Loucy (cell line): Measurements from ENCODE around the gene NPAS1.

Experiments
- H2AFZ ChIP-seq: fragments of 200-600 bp; sonication (generic); 2 replicates; pipeline ENCODE4 v1.6.0; 2016; ENCODE audit warnings: antibody characterized with exemption, mild to moderate bottlenecking, low read length, moderate library complexity
- H3F3A ChIP-seq: fragments of 200-600 bp; 2 replicates; pipeline ENCODE4 v1.6.0; 2016; ENCODE audit warnings: antibody characterized with exemption, low read depth, mild to moderate bottlenecking
- H3K27me3 ChIP-seq: fragments of 200-600 bp; sonication (generic); 2 replicates; pipeline ENCODE4 v1.6.1; 2014; ENCODE audit warnings: low read length, mild to moderate bottlenecking; ENCODE audit not compliant: insufficient read depth, poor library complexity, severe bottlenecking
- H3K36me3 ChIP-seq: fragments of 200-600 bp; sonication (generic); 2 replicates; pipeline ENCODE4 v1.6.1; 2016; ENCODE audit warnings: low read length; ENCODE audit not compliant: insufficient read depth
- H3K4me1 ChIP-seq: fragments of 200-600 bp; sonication (generic); 2 replicates; pipeline ENCODE4 v1.5.1; 2014; ENCODE audit warnings: low read length, mild to moderate bottlenecking; ENCODE audit not compliant: insufficient read depth, poor library complexity, severe bottlenecking
- H3K4me2 ChIP-seq: fragments of 200-600 bp; sonication (generic); 2 replicates; pipeline ENCODE4 v1.6.0; 2014; ENCODE audit warnings: antibody characterized with exemption, low read length, low read depth, mild to moderate bottlenecking; ENCODE audit not compliant: poor library complexity, severe bottlenecking
- H3K4me3 ChIP-seq: fragments of 200-600 bp; sonication (generic); 2 replicates; pipeline ENCODE4 v1.5.1; 2014; ENCODE audit warnings: low read length, mild to moderate bottlenecking, mixed read lengths; ENCODE audit not compliant: poor library complexity, severe bottlenecking
- H3K79me2 ChIP-seq: fragments of 200-600 bp; sonication (generic); 2 replicates; pipeline ENCODE4 v1.6.1; 2014; ENCODE audit warnings: low read length; ENCODE audit not compliant: insufficient read depth
- H3K9ac ChIP-seq: fragments of 200-600 bp; sonication (generic); 2 replicates; pipeline ENCODE4 v1.6.0; 2014; ENCODE audit warnings: mild to moderate bottlenecking, low read depth, low read length, moderate library complexity; ENCODE audit not compliant: poor library complexity, severe bottlenecking
- H3K9me2 ChIP-seq: fragments of 200-600 bp; sonication (generic); replicated peaks from 2 replicates; pipeline ENCODE4 v1.6.1; 2016; ENCODE audit warnings: low read depth, low read length, mixed read lengths
- H3K9me3 ChIP-seq: fragments of 200-600 bp; sonication (generic); 2 replicates; pipeline ENCODE4 v1.6.1; 2014; ENCODE audit warnings: mild to moderate bottlenecking, antibody characterized with exemption, low read length, low read depth; ENCODE audit not compliant: insufficient read depth
- H4K20me1 ChIP-seq: fragments of 200-600 bp; sonication (generic); 2 replicates; pipeline ENCODE4 v1.6.0; 2014; ENCODE audit warnings: antibody characterized with exemption, low read length, mild to moderate bottlenecking; ENCODE audit not compliant: insufficient read depth, poor library complexity, severe bottlenecking
- CTCF ChIP-seq: fragments of 200-600 bp; sonication (generic); conservative IDR thresholded peaks from 2 replicates; pipeline ENCODE4 v1.5.1; 2014; ENCODE audit warnings: mild to moderate bottlenecking, antibody characterized with exemption, low read length
- EZH2phosphoT487 ChIP-seq: fragments of 200-600 bp; IDR thresholded peaks from 2 replicates; pipeline ENCODE4 v1.6.1; 2018; ENCODE audit warnings: antibody characterized with exemption, mild to moderate bottlenecking, moderate library complexity, borderline replicate concordance

The NPAS1 gene

GRCh38 chr19:47056411-47056810 is 36.8 kb downstream of the NPAS1 start:
- Histone ChIP-seq H3K9ac (no peak overlapping the region), H3K4me1 (no peaks in the 10 kb centered on the region), H2AFZ (no peak overlapping the region), H3K9me3 (no peaks in the 10 kb centered on the region), H3K36me3 (no peaks in the 10 kb centered on the region), H3K4me2 (no peak overlapping the region), H3F3A (no peaks in the 10 kb centered on the region), H3K9me2 (no peaks in the 10 kb centered on the region), H4K20me1 (no peaks in the 10 kb centered on the region), H3K79me2 (no peaks in the 10 kb centered on the region), H3K4me3 (no peak overlapping the region), H3K27me3 (no peaks in the 10 kb centered on the region)
- no peak for TF ChIP-seq CTCF
- no peak for TF ChIP-seq EZH2phosphoT487

GRCh38 chr19:47057328-47057727 is 37.7 kb downstream of the NPAS1 start:
- Histone ChIP-seq H3K36me3 (no peaks in the 10 kb centered on the region), H4K20me1 (no peaks in the 10 kb centered on the region), H3K9me2 (no peaks in the 10 kb centered on the region), H3K79me2 (no peaks in the 10 kb centered on the region), H3K4me3 (no peak overlapping the region), H3K9me3 (no peaks in the 10 kb centered on the region), H2AFZ (no peak overlapping the region), H3K9ac (no peak overlapping the region), H3K4me2 (no peak overlapping the region), H3F3A (no peaks in the 10 kb centered on the region), H3K27me3 (no peaks in the 10 kb centered on the region), H3K4me1 (no peaks in the 10 kb centered on the region)
- TF ChIP-seq EZH2phosphoT487, result no peak

- no peaks in the 10 kb centered on the region for H3K9me2 ChIP-seq
- no peaks in the 10 kb centered on the region for H3K79me2 ChIP-seq
- no peaks in the 10 kb centered on the region for H3F3A ChIP-seq
- no peaks in the 10 kb centered on the region for H4K20me1 ChIP-seq
- no peaks in the 10 kb centered on the region for H3K4me1 ChIP-seq
- TF ChIP-seq CTCF (no peak), EZH2phosphoT487 (no peak)
- H3K4me2 ChIP-seq, result no peak overlapping the region
- no peak overlapping the region for H2AFZ ChIP-seq
- no peaks in the 10 kb centered on the region for H3K9me3 ChIP-seq
- no peaks in the 10 kb centered on the region for H3K27me3 ChIP-seq
- no peak overlapping the region for H3K9ac ChIP-seq
- peaks cover 3% of the 10 kb centered on the region; the same call in 1 of the 2 replicates for H3K36me3 ChIP-seq
- H3K4me3 ChIP-seq, result no peak overlapping the region
Observed at GRCh38 chr19:47058621-47059022, 39.0 kb downstream of the NPAS1 start.

- Histone ChIP-seq H3K9me3 (no peaks in the 10 kb centered on the region), H3K4me3 (no peak overlapping the region), H3K4me1 (no peaks in the 10 kb centered on the region), H3K79me2 (no peaks in the 10 kb centered on the region), H4K20me1 (no peaks in the 10 kb centered on the region), H3K4me2 (no peak overlapping the region), H3K36me3 (peaks cover 54% of the 10 kb centered on the region; the same call in 1 of the 2 replicates), H3K27me3 (no peaks in the 10 kb centered on the region), H3K9me2 (no peaks in the 10 kb centered on the region), H2AFZ (no peak overlapping the region), H3F3A (no peaks in the 10 kb centered on the region), H3K9ac (no peak overlapping the region)
- TF ChIP-seq EZH2phosphoT487, result no peak
- no peak for TF ChIP-seq CTCF
Observed at GRCh38 chr19:47063874-47064273, 44.2 kb downstream of the NPAS1 start.
